ENCODE measurements around the gene TNIP2.
A peak's percentile ranks its signal among the peaks of the same experiment; 100 is the strongest.

The TNIP2 gene

DNA sequence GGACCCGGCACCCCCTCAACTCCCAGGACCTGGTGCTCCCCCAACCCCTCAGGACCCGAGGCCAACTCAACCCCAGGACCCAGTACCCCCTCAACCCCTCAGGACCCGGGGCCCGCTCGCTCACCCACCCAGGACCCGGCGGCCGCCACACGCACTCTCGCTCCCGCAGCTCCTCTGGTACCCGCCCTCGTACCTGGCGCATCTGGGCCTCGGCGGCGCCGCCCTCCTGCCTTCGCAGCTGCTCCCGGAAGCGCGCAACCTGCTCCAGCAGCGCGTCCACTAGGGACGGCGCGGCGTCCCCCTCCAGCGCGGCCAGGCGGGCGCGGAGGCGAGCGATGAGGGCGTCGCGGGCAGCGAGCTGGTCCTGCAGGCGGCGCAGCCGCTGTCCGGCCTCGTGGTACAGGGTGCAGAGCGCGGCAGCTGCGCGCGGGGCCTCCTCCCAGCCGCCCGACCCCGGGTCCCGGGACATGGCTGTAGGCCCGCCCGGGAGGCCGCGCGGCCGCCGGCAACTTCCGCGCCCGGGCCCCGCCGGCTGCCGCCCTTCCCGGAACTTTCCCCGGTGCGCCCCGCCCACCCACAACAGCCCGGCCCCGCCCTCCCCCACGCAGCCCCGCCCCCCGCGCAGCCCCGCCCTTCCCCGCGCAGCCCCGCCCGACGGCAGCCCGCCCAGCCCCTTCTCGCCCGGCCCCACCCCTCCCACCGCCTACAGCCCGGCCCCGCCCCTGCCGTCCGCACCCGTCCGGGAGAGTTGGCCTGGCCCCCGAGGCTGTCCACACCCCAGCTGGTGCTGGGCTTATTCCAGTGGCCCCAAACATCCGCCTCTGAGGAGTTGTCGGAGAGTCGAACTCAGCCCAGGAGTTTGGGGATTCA lies at the start of gene TNIP2:
TNIP2 (minus strand) TSS at position 516 of the 870 bp plus-strand sequence; CDS start at position 469, 47 bp downstream.
- Histone ChIP-seq H3K9me2 (replicated peaks; ENCODE audit: insufficient read depth, low read length) (no peaks in the 10 kb centered on the region), H3K4me3 (ENCODE audit: insufficient read depth, low read length, poor library complexity, severe bottlenecking) (peak within 1 kb of the TSS; percentile 78), H3K27ac (ENCODE audit: low read depth, low read length) (peak within 1 kb of the TSS; percentile 29; the same call in 1 of the 2 replicates), H3K9ac (ENCODE audit: low read length) (peak within 1 kb of the TSS; percentile 79), H3F3A (ENCODE audit: insufficient read depth) (peaks cover 4% of the 10 kb centered on the region), H3K27me3 (ENCODE audit: low read length) (no peaks in the 10 kb centered on the region), H2AFZ (ENCODE audit: low read depth, low read length, severe bottlenecking) (peak within 1 kb of the TSS; percentile 100), H3K36me3 (ENCODE audit: low read length) (no peaks in the 10 kb centered on the region), H4K20me1 (ENCODE audit: low read depth, low read length) (no peaks in the 10 kb centered on the region), H3K4me2 (ENCODE audit: low read depth, low read length, poor library complexity, severe bottlenecking) (peak within 1 kb of the TSS; percentile 89), H3K9me3 (ENCODE audit: insufficient read depth, low read length) (no peaks in the 10 kb centered on the region), H3K79me2 (ENCODE audit: insufficient read depth, low read length) (peaks cover 26% of the 10 kb centered on the region; the same call in 1 of the 2 replicates)
- TF ChIP-seq CTCF (IDR thresholded peaks at IDR 0.05; ENCODE audit: insufficient read depth, low read length, poor library complexity, severe bottlenecking) (no peak), EZH2phosphoT487 (conservative IDR thresholded peaks at IDR 0.05; ENCODE audit: low read length) (no peak)

GRCh38 chr4:2804973-2805501 lies 48.9 kb upstream of the TNIP2 start:
- H3K36me3 ChIP-seq (ENCODE audit: low read length), result no peaks in the 10 kb centered on the region
- no peak overlapping the region for H2AFZ ChIP-seq (ENCODE audit: low read depth, low read length, severe bottlenecking)
- H3K27me3 ChIP-seq (ENCODE audit: low read length), result no peaks in the 10 kb centered on the region
- TF ChIP-seq CTCF (IDR thresholded peaks at IDR 0.05; ENCODE audit: insufficient read depth, low read length, poor library complexity, severe bottlenecking) (no peak), EZH2phosphoT487 (conservative IDR thresholded peaks at IDR 0.05; ENCODE audit: low read length) (no peak)
- H3K79me2 ChIP-seq (ENCODE audit: insufficient read depth, low read length), result no peaks in the 10 kb centered on the region
- H3K9me3 ChIP-seq (ENCODE audit: insufficient read depth, low read length), result no peaks in the 10 kb centered on the region
- no peak overlapping the region for H3K4me2 ChIP-seq (ENCODE audit: low read depth, low read length, poor library complexity, severe bottlenecking)
- no peak overlapping the region for H3K9ac ChIP-seq (ENCODE audit: low read length)
- H3K4me3 ChIP-seq (ENCODE audit: insufficient read depth, low read length, poor library complexity, severe bottlenecking), result no peak overlapping the region
- no peaks in the 10 kb centered on the region for H3F3A ChIP-seq (ENCODE audit: insufficient read depth)
- H4K20me1 ChIP-seq (ENCODE audit: low read depth, low read length), result no peaks in the 10 kb centered on the region
- no peaks in the 10 kb centered on the region for H3K9me2 ChIP-seq (replicated peaks; ENCODE audit: insufficient read depth, low read length)
- no peak overlapping the region for H3K27ac ChIP-seq (ENCODE audit: low read depth, low read length)

GRCh38 chr4:2804449-2804972 lies 48.4 kb upstream of the TNIP2 start:
- Histone ChIP-seq H3K79me2 (ENCODE audit: insufficient read depth, low read length) (no peaks in the 10 kb centered on the region), H3F3A (ENCODE audit: insufficient read depth) (no peaks in the 10 kb centered on the region), H2AFZ (ENCODE audit: low read depth, low read length, severe bottlenecking) (no peak overlapping the region), H3K27me3 (ENCODE audit: low read length) (no peaks in the 10 kb centered on the region), H3K27ac (ENCODE audit: low read depth, low read length) (no peak overlapping the region), H3K9ac (ENCODE audit: low read length) (no peak overlapping the region), H3K4me3 (ENCODE audit: insufficient read depth, low read length, poor library complexity, severe bottlenecking) (no peak overlapping the region), H3K9me2 (replicated peaks; ENCODE audit: insufficient read depth, low read length) (no peaks in the 10 kb centered on the region), H3K9me3 (ENCODE audit: insufficient read depth, low read length) (no peaks in the 10 kb centered on the region), H3K36me3 (ENCODE audit: low read length) (no peaks in the 10 kb centered on the region), H4K20me1 (ENCODE audit: low read depth, low read length) (no peaks in the 10 kb centered on the region), H3K4me2 (ENCODE audit: low read depth, low read length, poor library complexity, severe bottlenecking) (no peak overlapping the region)
- TF ChIP-seq EZH2phosphoT487 (conservative IDR thresholded peaks at IDR 0.05; ENCODE audit: low read length) (no peak), CTCF (IDR thresholded peaks at IDR 0.05; ENCODE audit: insufficient read depth, low read length, poor library complexity, severe bottlenecking) (no peak)
